Stimulated activated CD4-positive, alpha-beta T cell treated with anti-CD3 and anti-CD28 coated beads, Interleukin-1b, Interleukin-23, amount 100 ng/mL, for 4 hours (primary cell): ENCODE measurements around the gene THOC7.

ENCODE experiments used
- DNase-seq, 2 donors: peaks; one replicate each; pipeline ENCODE4 v3.0.0-alpha.2; 2020; ENCODE audit warnings: low read depth in 2 of 2

THOC7 gene

GRCh38 chr3:63878394-63879060, 14.9 kb upstream of the THOC7 start:
- no peak for DNase-seq

- DNase-seq = no peak
Observed at GRCh38 chr3:63877737-63878393, 14.3 kb upstream of the THOC7 start.

- no peak for DNase-seq
Observed at GRCh38 chr3:63876260-63876659, 12.7 kb upstream of the THOC7 start.

- no peak for DNase-seq
Observed at GRCh38 chr3:63875510-63875909, 11.9 kb upstream of the THOC7 start.

GRCh38 chr3:63874769-63875168, 11.2 kb upstream of the THOC7 start:
- DNase-seq = no peak

GRCh38 chr3:63872135-63872924, 8.7 kb upstream of the THOC7 start:
- no peak for DNase-seq

GRCh38 chr3:63870615-63871005, 7.0 kb upstream of the THOC7 start:
- no peak for DNase-seq

GRCh38 chr3:63869940-63870614, 6.5 kb upstream of the THOC7 start:
- DNase-seq = no peak

GRCh38 chr3:63867225-63867624, 3.6 kb upstream of the THOC7 start:
- no peak for DNase-seq

GRCh38 chr3:63864965-63865327, 1.3 kb upstream of the THOC7 start:
- no peak for DNase-seq

GRCh38 chr3:63864008-63864964, 681 bp upstream of the THOC7 start:
- peak; percentile 8 to 48 for DNase-seq

GRCh38 chr3:63862804-63863149, 828 bp downstream of the THOC7 start:
- DNase-seq = no peak

- DNase-seq = no peak
Observed at GRCh38 chr3:63861306-63861705, 2.3 kb downstream of the THOC7 start.

GRCh38 chr3:63860776-63861175, 2.8 kb downstream of the THOC7 start:
- no peak for DNase-seq

GRCh38 chr3:63857311-63857710, 6.3 kb downstream of the THOC7 start:
- no peak for DNase-seq

GRCh38 chr3:63855333-63855940, 8.2 kb downstream of the THOC7 start:
- no peak for DNase-seq

GRCh38 chr3:63853106-63853505, 10.5 kb downstream of the THOC7 start:
- no peak for DNase-seq

GRCh38 chr3:63851287-63851686, 12.3 kb downstream of the THOC7 start:
- DNase-seq = no peak

GRCh38 chr3:63849175-63849574, 14.4 kb downstream of the THOC7 start:
- no peak for DNase-seq

GRCh38 chr3:63847718-63848450, 15.7 kb downstream of the THOC7 start:
- no peak for DNase-seq
